DND-41 (cell line): ENCODE data around the gene KIAA1755.

Experiments
- CTCF ChIP-seq: IDR thresholded peaks from 2 replicates; pipeline ENCODE4 v1.5.1; 2012; ENCODE audit warnings: borderline replicate concordance, low read length, moderate library complexity, mild to moderate bottlenecking; ENCODE audit not compliant: poor library complexity, severe bottlenecking; ENCODE audit errors: extremely low read depth
- EZH2 ChIP-seq: IDR thresholded peaks from 3 replicates; pipeline ENCODE4 v1.6.1; 2012; ENCODE audit warnings: borderline replicate concordance, low read depth, mild to moderate bottlenecking, moderate library complexity, low read length, inconsistent platforms; ENCODE audit not compliant: severe bottlenecking

DNA sequence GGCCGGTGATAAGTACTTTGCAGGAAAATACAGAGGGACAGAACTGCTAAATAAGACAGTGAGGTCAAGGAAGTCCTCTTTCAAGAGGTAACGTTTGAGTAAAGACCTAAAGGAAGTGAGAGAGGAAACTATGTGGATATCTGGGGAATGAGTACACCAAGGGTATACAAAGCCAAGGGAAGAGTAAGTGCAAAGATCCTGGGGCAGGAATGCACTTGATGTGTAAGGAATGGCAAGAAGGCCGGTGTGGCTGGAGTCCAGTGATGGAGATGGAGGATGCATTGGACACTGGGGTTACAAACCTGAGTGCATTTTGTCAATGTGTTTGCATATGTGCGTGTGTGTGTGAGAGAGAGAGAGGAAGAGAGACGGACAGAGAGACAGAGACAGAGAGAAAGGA lies 63.3 kb downstream of the KIAA1755 start:
- TF ChIP-seq CTCF (no peak), EZH2 (no peak)
